DMS53 treated with DMSO at 0.1 percent for 48 hours (cell line): Measurements from ENCODE around the gene MARCHF3.
"Not testable (repeated sequence)": the region's sequence is repeated elsewhere in the genome, so short reads cannot be mapped to it uniquely, and the experiment has no call there.

Experiments
- DNase-seq: peaks from one replicate; lab custom pipeline; 2025; ENCODE audit not compliant: unreplicated experiment; lab: John Stamatoyannopoulos, UW

Gene MARCHF3

DNA sequence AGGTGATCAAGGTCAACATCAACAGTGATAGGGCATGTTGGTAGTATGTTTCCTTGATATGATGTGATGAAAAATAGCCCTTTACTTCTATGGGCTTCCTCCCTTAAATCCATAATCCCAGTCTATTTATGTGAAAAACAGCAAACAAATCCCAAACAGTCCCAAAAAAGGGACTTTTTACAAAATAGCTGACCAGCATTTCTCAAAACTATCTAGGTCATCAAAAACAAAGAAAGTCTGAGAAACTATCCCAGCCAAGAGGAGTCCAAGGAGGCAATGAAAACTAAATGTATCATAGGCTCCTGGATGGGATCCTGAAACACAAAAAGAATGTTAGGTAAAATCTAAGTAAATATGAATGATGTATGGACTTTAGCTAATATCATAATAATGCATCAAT lies 71.2 kb downstream of the MARCHF3 start:
- no peak for DNase-seq

DNA sequence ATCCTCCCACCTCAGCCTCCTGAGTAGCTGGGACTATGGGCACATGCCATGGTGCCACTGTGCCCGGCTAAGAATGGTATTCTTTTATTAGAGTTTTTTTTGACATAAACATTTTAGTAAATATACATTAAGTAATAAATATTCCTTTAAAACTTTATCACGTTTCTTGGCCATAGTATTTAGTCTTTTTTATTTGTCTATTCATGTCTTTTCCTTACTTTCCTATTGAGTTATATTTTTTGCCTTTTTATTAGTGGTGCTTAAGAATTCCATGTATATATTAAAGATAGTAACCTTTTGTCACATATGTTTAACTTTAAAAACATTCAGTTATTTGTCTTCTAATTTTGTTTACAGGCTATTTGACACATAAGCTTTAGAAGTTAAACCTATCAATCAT lies 73.4 kb downstream of the MARCHF3 start:
- no peak for DNase-seq

DNA sequence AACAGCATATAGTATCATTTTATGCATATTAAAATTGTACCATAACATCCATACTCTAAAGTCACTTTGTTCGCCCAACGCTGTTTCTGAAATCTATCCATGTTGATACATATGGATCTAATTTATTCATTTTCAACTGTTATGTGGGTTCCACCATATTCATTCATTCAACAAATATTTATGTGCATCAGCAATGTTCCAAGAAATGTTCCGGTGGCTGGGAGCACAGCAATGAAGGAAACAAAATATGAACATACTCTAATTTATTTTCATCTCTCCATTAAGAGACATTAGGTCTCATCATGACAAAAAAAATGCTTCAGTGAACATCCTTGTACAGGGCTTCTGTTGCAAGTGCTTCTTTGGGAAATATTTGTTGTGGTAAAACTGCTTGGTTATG lies 75.4 kb downstream of the MARCHF3 start:
- no peak for DNase-seq

DNA sequence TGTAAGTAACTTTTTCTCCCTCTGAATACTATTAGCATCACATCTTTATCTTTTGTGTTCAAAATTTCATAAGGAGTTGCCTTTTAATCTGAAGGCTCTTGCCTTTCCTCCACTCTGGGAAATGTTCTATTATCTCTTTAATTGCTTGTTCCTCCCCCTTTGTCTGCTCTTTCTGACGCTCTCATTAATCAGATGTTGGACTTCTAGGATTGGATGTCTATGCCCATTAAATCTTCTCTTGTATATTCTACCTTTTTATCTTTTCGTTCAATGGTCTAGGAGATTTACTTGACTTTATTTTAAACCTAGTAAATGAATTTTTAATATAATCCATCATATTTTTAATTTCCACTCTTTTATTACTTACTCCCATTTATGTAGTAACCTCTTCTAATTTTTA lies 76.7 kb downstream of the MARCHF3 start:
- no peak for DNase-seq

DNA sequence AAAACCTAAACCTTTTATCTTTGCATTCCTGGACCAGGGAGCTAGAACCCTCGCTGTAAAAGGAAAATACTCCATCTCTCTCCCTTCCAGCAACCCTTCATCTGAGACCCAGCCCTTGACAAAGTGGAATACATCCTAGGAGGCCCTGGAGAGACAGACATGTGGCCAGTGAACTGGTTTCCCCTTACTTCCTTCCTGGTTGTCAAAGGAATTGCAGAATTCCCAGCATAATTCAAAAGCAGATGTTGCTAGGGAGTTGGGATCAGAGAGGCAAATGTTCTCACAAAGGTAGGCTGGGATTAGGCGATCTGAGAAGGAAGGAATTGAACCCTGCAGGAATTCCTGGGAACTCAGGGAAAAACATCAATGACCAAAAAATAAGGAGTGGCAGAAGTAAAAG lies 80.9 kb downstream of the MARCHF3 start:
- DNase-seq: no peak

DNA sequence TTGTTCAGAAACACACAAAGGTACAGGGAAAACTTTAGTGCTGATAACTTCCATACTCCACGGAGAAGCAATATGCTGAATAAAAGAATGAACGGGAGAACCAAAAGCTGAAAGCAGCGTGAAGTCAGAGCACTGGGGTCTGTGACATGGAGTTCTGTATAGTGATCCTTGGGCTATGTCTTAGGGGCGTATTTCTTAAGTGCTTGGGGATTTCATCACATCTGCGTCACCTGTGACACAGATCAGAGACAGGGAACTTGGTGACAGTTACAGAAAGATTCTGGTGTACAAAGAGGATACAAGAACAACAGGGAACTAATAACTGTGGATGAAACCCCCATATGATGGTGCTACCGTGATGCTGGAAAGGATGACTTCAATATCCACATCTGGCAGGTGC lies 81.9 kb downstream of the MARCHF3 start:
- no peak for DNase-seq

DNA sequence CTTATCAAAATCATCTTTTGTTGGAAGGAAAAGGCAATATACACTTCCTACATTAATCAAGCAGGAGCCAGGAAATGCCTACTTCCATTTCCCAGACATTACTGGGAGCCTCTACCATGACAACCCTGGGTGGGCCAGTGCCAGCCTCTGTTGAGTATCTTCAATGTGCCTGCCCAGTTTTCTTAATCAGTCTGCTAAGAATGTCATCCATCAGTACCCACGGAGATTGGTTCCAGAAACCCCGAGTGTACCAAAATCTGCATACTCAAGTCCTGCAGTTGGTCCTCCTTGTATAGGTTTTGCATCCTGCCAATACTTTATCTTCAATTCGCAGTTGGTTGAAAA lies 82.4 kb downstream of the MARCHF3 start:
- DNase-seq: no peak

DNA sequence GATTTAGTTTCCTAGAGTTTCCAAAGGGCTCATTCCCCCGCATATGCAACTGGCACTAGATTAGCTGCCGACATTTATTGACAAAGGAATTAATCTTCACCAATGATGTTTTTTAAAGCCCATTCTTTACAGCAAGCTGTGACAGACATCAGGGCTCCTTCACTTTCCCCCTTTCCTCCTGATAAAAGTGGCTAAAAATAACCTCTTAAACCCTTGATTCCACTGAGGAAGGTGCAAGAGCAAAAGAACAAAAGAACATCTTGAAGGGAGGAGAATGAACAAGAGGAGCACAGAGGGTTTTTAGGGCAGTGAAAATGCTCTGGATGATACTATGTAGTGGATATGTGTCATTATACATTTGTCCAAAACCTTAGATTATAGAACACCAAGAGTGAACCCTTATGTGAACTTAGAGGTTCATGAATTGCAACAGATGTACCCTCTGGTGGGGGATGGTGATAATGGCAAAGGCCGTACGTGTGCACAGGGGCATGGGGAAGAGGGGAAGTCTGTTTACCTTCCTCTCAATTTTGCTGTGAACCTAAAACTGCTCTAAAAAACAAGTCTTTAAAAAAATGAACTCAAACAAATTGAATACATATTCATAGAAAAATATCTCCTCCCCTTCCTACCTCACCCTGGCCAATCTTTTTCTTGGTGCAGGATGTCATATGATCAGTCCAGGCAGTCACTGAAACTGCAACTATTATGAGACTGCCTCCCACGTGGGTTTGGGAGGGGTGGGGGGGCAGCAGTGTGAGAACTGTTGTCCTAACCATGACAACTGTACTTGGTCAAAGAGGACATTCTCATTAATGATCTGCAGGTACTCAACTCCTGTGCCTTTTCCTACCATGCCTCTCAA lies 83.0 kb downstream of the MARCHF3 start:
- DNase-seq: no peak

DNA sequence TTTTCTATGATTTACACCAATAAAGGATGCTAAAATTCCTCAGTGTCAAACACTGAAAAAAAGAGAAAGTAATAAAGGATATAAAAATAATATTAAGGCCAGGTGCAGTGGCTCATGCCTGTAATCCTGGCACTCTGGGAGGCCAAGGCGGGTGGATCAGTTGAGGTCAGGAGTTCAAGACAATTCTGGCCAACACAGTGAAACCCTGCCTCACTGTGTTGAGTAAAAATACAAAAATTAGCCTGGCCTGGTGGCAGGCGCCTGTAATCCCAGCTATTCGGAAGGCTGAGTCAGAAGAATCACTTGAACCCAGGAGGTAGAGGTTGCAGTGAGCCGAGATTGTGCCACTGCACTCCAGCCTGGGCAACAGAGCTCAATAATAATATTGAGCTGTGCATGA lies 87.5 kb downstream of the MARCHF3 start:
- not testable (repeated sequence) for DNase-seq

DNA sequence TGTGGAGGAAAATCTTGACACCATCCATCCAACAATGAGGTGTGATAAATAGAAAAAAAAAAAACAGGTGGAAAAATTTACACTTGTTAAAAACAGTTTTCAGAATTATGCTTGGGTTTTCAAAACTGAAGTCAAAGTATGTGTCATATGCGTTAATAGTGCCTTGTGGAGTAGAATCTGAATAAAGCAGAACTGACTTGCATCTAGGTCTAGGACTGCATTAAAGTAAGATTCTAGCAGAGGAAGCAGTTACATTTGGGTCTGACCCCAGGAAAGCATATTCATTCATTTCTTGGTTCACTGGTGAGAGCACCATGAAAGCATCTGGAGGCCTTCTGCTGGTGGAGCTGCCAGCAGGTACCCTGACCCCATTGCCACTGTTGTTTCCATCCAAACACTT lies 89.0 kb downstream of the MARCHF3 start:
- DNase-seq: no peak

DNA sequence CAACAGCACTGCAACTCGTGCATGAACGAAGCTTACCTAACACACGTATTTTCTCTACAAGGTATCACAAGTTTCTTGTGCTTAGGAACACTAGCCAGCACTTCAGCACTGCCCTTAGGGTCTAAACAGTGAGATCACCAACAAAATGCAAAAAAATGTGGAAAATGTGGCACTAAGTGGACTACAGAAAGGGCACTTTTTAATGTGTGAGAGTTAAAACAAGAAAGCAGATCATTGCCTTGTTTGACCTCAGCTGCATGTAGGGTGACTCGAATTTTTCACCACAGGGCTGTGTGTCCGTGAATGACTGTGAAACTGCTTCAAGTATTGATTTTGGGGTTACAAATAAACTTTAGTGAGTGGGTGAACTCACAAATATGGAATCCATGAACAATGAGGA lies 90.5 kb downstream of the MARCHF3 start:
- DNase-seq: no peak

DNA sequence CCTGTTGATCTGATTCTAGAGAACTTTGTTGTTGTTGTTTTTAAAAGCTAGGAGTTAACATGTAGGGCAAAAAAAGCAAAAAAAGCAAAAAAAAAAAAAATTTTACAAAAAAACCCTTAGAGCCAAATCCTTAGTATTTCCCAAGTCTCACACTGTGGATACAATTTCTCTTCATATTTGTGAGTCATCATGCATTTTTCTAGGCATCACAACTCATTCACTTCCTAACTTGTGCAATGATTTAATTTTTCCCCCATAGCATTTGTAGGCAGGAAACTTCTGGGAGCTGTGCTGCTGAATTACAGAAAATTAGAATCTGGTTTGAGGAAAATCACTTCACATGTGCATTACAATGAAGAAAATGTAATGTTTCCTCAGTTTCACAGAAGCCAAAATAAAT lies 91.9 kb downstream of the MARCHF3 start:
- no peak for DNase-seq

DNA sequence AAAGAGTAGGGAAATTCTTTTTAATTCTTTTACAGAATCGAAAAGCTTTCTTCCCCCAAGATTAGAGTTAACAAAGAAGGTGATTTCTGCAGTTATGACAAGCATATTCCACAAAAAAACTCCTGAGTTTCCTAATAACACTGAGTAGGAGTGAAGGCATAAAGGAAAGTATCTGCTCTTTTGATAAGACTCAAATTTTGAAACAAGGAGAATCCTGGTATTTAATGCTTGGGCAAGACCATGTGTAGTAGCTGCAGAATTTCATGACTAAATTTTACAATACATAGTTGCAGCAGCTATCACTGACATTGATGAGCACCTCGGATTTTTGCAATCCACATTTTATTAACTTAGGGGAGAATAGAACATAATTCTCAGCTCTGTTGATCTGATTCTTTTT lies 92.6 kb downstream of the MARCHF3 start:
- no peak for DNase-seq

DNA sequence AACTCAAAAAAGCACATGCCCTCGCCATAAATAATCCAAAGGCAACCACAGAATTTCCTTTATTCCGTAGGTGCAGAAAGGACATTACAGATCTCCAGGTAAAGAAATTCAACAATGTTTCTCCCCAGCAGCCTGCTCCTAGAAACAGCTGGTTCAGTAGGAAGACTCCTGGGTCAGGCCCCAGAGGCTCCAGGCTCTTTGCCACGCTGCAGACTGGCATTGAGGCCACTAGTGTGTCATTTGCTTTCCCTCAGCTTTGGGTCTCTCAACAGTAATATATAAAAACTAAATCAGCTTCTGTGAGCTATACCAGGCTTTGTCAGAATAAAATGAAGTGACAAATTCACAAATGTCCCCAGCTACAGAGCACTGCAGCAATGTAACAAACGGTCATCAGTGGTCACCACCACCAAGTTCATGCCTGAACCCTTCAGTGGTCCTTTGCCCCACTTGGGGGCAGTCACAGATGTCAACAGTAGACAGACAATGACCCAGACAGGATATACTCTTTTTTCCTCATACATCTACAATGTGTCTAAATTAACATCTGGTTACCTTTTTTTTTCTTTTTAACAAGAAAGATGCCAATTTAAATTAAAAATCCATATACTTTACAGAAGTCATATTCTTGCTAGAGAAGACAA lies 93.5 kb downstream of the MARCHF3 start:
- DNase-seq: no peak

DNA sequence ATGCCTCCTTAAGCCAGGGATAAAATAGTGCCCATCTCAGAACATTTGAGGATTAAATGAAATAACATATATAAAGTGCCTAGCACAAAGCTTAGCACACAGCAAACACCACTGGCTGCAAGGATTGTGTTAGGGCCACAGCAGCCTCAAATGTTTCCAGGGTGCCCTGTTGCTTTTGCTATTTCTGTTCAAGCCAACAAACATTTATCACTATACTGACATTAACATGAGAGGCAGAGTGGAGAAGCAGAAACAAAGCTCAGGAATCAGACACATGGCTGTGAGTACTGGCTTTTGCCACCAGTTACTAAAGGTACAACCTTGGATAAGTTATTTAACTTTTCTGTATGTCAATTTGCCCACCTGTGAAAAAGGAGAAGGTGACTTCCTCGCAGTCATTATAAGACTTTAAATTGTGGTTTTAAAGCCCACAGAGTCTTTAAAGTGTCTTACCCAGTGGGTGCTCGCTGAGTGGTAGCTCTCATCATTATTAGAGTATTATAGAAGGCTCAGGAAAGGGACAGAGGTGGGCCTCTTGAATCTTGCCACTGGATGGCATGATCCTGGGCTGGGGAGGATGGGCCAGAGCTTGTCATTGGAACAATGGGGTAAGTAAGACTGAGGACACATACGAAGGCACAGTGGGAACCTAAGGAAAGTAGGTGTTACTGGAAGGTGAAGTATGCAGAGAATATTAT lies 98.2 kb downstream of the MARCHF3 start:
- DNase-seq: no peak

DNA sequence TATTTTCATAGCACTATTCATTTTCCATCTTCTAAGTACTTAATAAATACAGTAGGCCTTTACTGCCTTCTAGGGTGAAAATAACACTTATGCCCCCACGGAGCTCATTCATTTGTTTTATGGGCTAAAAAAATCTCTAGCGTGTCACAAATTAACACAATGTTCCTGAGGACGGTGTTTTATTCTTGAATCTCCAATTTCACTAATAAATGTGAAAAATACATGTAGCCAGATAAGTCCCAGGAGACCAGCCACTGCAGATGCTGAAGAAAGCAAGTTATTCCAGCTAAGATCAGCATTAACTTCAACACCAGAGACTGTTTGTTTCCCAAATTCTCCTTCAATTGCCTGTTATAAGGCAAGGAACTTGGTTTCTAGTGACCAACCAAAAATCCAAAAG lies 102.3 kb downstream of the MARCHF3 start:
- DNase-seq: no peak

DNA sequence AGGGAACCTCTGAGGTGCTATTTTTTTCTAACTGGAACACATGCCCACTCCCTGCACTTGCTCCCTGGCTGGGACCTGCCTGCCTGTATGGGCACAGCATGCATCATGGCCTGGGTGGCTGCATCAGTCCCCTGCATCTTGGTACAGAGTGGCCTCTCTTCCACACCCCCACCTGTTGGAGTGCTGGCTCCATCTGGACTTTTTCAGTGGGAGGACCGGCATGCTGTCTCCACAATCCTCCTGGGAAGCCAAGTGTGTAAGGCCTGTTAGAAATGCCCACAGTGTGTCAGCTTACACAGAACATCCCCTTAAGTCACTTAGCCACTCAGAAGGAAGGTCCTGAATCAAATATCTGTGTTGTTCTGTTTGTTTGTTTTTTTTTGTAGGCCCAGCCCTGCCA lies 102.9 kb downstream of the MARCHF3 start:
- DNase-seq: no peak

DNA sequence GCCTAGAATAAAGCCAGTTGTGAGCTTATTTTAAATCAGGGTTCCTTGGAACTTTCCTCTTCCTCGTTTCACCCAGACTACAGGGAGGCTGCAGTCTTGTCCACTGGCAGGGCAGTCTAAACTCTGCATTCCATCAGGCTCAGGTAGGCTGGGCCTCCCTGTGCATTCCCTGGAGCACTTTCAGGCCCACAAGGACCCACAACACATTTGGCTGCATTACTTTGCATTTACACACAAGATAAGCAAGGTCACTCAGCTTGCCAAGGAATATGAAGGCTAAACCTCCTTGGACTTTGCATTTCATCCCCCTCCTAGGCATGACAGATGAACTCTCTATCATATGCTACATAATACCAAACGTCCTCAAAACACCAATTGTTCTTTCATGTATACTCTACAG lies 104.2 kb downstream of the MARCHF3 start:
- DNase-seq: no peak

DNA sequence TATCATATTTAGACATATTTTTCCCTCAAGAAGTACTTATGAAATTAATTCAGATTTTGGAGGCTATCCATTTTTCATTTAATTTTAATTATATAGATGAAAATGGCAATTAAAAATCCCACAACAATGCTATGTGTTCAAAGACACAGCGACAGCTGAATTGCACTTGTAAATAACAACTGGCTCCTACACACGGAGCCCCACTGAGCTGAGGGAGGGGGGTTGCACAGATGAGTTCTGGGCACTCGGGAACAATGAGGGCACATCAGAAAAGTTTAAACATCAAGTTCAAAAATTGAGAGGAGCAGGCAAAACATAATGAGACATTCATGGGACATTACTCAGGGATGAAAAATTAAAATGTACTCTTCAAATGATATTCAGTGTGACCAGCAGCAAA lies 104.9 kb downstream of the MARCHF3 start:
- no peak for DNase-seq

DNA sequence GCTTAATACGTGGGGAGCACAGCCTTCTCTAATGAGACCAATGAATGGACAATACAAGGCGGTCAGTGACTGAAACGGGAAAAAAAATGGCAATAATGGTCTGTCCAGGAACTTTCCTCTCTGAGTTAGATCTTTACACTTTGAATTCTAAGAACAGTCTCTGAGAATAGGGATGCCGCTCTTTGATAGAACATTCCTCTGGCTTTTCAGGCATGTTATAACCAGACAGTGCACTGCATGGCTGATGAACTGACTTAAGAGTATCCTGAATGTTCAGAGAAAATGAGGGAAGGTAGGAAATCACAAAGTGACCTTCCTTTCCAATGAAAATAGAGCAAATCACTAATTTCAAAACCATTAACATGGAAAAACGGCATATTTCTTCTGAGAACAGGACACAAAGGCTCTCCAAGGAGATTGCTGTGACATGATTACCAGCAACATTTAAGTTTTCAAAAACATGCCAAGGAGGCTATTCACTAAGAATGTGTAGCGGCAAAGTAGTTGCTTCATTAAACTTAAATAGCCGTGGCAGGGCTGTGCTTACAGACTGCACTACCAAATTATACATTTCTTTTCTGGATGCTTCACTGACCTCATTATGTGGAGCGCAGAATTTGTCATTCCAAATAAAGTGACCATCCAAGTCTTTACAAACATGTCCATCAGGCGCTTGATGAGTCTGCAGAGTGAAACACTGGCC lies 105.9 kb downstream of the MARCHF3 start:
- no peak for DNase-seq

DNA sequence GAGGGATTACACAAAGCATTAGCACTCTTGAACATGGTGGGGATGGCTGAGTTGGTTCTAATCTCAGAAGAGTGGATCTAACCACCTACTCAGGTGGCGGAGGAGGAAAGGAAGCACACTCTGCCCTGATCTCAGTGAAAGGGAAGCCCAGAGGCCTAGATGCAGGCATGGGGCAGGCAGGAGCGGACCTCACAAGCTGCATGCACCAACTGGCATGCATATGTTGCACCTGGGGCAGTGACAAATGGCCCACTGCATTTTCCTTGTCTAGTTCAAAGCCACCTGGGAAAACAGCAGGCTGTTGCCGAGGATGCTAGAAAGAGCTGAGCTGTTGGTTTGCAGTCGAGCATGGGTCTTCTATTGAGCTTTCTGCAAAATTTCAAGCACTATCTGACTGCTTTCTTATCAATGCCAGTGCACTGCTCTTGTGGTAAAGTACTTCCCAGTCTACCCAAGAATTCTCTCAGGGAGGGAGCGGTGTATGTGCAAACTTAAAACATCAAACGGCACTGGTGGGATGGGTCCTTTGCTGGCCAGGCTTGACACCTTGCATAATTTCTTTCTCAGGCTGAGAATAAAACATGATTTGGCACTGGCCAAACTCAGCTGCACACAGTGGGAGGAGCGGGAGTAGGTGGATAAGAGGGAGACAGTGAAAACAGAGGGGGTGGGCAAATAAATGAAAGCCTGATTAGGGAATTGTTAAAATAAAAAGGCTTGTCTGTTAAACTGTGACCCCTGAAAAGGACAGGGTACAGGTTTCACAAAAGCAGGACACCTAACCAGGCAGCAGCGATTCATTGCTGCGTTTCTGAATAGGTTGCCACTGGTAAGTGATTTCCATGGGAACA lies 108.9 kb downstream of the MARCHF3 start:
- no peak for DNase-seq
